DOHH2 (cell line): ENCODE measurements around the gene STX8.

Experiments
- H3F3A ChIP-seq: fragments of 200-600 bp; sonication (generic), shearing (Covaris generic); 2 replicates; pipeline ENCODE4 v1.6.0; 2016; ENCODE audit warnings: antibody characterized with exemption, mild to moderate bottlenecking; ENCODE audit not compliant: control insufficient read depth, insufficient read depth
- H3K27ac ChIP-seq: fragments of 200-600 bp; sonication (generic); 2 replicates; pipeline ENCODE4 v1.5.1; 2014; ENCODE audit warnings: low read depth, mild to moderate bottlenecking, low read length, moderate library complexity
- H3K27me3 ChIP-seq: fragments of 200-600 bp; sonication (generic); 2 replicates; pipeline ENCODE4 v1.6.1; 2014; ENCODE audit warnings: mild to moderate bottlenecking, low read length, mixed read lengths; ENCODE audit not compliant: control insufficient read depth
- H3K36me3 ChIP-seq: fragments of 200-600 bp; sonication (generic); 2 replicates; pipeline ENCODE4 v1.6.1; 2014; ENCODE audit warnings: mild to moderate bottlenecking, low read length, moderate library complexity, mixed read lengths; ENCODE audit not compliant: control insufficient read depth
- H3K4me1 ChIP-seq: fragments of 200-600 bp; sonication (generic); 2 replicates; pipeline ENCODE4 v1.6.1; 2014; ENCODE audit warnings: mild to moderate bottlenecking, low read length, mixed read lengths; ENCODE audit not compliant: control insufficient read depth
- H3K4me2 ChIP-seq: fragments of 200-600 bp; sonication (generic); 2 replicates; pipeline ENCODE4 v1.6.0; 2014; ENCODE audit warnings: mild to moderate bottlenecking, low read length, moderate library complexity
- H3K4me3 ChIP-seq: fragments of 200-600 bp; sonication (generic); 2 replicates; pipeline ENCODE4 v1.5.1; 2014; ENCODE audit warnings: mild to moderate bottlenecking, low read length, mixed read lengths
- H3K79me2 ChIP-seq: fragments of 200-600 bp; sonication (generic); 2 replicates; pipeline ENCODE4 v1.6.1; 2014; ENCODE audit warnings: mild to moderate bottlenecking, low read length, mixed read lengths; ENCODE audit not compliant: control insufficient read depth
- H3K9me2 ChIP-seq: fragments of 200-600 bp; sonication (generic); replicated peaks from 2 replicates; pipeline ENCODE4 v1.6.1; 2014; ENCODE audit warnings: mild to moderate bottlenecking, low read length, mixed read lengths; ENCODE audit not compliant: control insufficient read depth
- H3K9me3 ChIP-seq: fragments of 200-600 bp; sonication (generic); 2 replicates; pipeline ENCODE4 v1.6.1; 2014; ENCODE audit warnings: antibody characterized with exemption, low read length, mixed read lengths; ENCODE audit not compliant: control insufficient read depth, insufficient read depth
- H4K20me1 ChIP-seq: fragments of 200-600 bp; sonication (generic); 2 replicates; pipeline ENCODE4 v1.6.0; 2014; ENCODE audit warnings: low read depth, mild to moderate bottlenecking, antibody characterized with exemption, low read length, moderate library complexity; ENCODE audit not compliant: control insufficient read depth, insufficient read depth
- EZH2phosphoT487 ChIP-seq: fragments of 200-600 bp; sonication (generic); IDR thresholded peaks from 2 replicates; pipeline ENCODE4 v1.6.1; 2017; ENCODE audit warnings: borderline replicate concordance, mild to moderate bottlenecking, antibody characterized with exemption, low read length, moderate library complexity, mixed read lengths
- TF ChIP-seq, protein P1 (sequence below): fragments of 200-600 bp; sonication (generic); IDR thresholded peaks from one replicate; pipeline ENCODE4 v1.5.1; 2014; ENCODE audit warnings: antibody characterized with exemption, mild to moderate bottlenecking, low read depth, low read length; ENCODE audit not compliant: poor library complexity, severe bottlenecking

The STX8 gene

DNA sequence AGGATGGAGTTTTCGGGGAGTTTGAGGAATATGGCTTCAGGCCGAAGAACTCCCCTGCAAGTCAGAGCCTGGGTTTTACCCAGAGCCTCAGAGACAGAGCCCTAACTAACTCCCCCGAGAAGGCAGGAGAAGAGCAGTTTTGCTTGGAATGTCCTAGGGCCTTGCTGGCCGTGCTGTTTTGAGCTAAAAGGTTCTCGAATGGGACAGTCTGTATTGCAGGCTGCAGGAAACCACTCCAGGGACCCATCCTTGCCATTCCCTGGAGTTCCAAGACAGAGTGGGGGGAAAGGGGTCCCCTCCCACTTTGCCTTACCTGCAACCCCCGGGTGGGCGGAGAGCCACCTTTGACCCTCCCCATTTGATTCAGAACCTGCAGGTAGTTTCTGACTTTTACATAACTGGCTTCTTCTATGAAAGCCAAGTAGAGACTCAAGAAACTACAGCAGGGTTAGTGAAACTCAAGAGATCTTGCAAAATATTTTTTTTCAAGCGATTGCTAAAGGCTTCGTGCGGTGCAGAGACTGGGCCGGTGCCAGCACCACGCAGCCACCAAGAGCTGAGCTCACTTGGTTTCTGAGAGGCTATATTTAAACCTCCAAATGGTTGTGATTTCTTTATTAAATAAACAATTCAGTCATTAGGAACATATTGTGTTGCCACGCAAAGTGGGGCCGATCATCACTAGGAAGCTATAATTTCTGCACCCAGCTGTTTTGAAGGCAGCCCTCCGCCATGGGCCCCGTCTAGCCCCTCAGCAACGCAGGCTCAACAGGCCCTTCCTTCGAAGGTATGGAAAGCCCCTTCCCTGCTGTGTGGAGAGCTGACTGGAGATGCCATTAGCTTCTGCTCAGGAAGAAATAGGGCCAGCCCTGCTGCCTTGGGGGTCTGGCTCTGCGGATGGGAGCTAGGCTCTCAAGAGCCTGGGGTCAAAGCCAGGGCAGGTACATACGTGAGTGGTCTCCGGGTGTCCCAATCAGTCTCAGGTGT is 331.3 kb downstream of the STX8 start:
- H3K4me2 ChIP-seq = no peak overlapping the region
- no peaks in the 10 kb centered on the region for H3K9me3 ChIP-seq
- H3K9me2 ChIP-seq = no peaks in the 10 kb centered on the region
- H3K4me1 ChIP-seq = peaks cover 10% of the 10 kb centered on the region
- TF ChIP-seq EZH2phosphoT487 = no peak
- TF ChIP-seq, protein P1, sequence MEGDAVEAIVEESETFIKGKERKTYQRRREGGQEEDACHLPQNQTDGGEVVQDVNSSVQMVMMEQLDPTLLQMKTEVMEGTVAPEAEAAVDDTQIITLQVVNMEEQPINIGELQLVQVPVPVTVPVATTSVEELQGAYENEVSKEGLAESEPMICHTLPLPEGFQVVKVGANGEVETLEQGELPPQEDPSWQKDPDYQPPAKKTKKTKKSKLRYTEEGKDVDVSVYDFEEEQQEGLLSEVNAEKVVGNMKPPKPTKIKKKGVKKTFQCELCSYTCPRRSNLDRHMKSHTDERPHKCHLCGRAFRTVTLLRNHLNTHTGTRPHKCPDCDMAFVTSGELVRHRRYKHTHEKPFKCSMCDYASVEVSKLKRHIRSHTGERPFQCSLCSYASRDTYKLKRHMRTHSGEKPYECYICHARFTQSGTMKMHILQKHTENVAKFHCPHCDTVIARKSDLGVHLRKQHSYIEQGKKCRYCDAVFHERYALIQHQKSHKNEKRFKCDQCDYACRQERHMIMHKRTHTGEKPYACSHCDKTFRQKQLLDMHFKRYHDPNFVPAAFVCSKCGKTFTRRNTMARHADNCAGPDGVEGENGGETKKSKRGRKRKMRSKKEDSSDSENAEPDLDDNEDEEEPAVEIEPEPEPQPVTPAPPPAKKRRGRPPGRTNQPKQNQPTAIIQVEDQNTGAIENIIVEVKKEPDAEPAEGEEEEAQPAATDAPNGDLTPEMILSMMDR = no peak
- H3K36me3 ChIP-seq = no peaks in the 10 kb centered on the region
- H3K27ac ChIP-seq = no peak overlapping the region
- H3K79me2 ChIP-seq = no peaks in the 10 kb centered on the region
- H3K4me3 ChIP-seq = no peak overlapping the region
- no peaks in the 10 kb centered on the region for H3F3A ChIP-seq
- no peaks in the 10 kb centered on the region for H4K20me1 ChIP-seq
- peaks cover 2% of the 10 kb centered on the region; the same call in 1 of the 2 replicates for H3K27me3 ChIP-seq

DNA sequence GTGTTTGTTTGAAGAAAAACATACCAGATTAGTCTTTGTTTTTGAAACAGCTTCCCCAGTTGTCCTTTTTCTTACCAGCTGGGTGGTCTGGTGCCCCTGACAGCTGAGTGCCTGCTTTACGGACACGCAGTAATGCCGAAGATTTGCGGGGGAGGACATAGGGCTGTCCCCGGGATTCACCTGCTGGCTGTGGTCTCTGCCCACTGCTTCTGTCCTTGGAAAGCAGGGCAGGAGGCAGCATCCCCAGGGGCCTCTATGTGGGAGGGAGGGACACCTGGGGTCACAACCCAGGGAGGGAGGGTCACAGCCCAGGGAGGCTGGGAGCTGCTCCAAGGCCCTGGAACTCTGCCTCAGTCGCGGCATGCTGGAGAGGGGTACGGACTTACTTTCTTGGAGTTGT is 332.6 kb downstream of the STX8 start:
- Histone ChIP-seq H3K4me2 (no peak overlapping the region), H3K4me1 (peaks cover 16% of the 10 kb centered on the region), H3K9me2 (no peaks in the 10 kb centered on the region), H3K9me3 (no peaks in the 10 kb centered on the region), H3K79me2 (no peaks in the 10 kb centered on the region), H3K27me3 (peaks cover 2% of the 10 kb centered on the region; the same call in 1 of the 2 replicates), H3F3A (no peaks in the 10 kb centered on the region), H4K20me1 (no peaks in the 10 kb centered on the region), H3K4me3 (no peak overlapping the region), H3K27ac (no peak overlapping the region), H3K36me3 (no peaks in the 10 kb centered on the region)
- TF ChIP-seq EZH2phosphoT487 = no peak
- TF ChIP-seq, protein P1 = no peak

DNA sequence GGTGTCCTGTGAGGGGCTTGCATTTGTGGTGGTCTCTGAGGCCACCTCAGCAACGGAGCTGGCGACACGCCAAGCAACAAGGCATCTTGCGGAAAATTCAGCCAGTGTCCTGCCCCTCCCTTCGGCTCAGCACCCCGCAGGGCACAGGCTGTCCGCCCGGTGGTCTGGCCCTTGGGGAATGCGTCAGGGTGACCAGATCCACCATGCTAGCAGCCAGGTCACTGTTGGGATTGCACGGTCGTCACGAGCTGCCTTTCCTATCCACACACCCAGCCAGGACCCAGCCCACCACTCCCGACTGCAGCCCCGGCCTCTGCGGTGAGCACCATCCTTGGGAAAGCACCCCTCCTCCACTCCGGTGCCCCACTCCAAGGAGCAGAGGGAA is 333.1 kb downstream of the STX8 start:
- no peak overlapping the region for H3K27ac ChIP-seq
- H3F3A ChIP-seq = no peaks in the 10 kb centered on the region
- H3K9me2 ChIP-seq = no peaks in the 10 kb centered on the region
- H3K4me2 ChIP-seq = no peak overlapping the region
- H3K9me3 ChIP-seq = no peaks in the 10 kb centered on the region
- no peaks in the 10 kb centered on the region for H3K79me2 ChIP-seq
- H3K4me1 ChIP-seq = peaks cover 16% of the 10 kb centered on the region
- no peak for TF ChIP-seq EZH2phosphoT487
- TF ChIP-seq, protein P1 = no peak
- no peaks in the 10 kb centered on the region for H4K20me1 ChIP-seq
- H3K36me3 ChIP-seq = no peaks in the 10 kb centered on the region
- no peak overlapping the region for H3K4me3 ChIP-seq
- peaks cover 2% of the 10 kb centered on the region; the same call in 1 of the 2 replicates for H3K27me3 ChIP-seq
